Smooth muscle cell (in vitro differentiated cells): ENCODE results near the gene GABRD. TPM values are rescaled to one million over a fixed set of nuclear protein-coding genes. Genes with fewer than 3 reads are reported as not detected.

Experiments used
- DNase-seq: peaks from one replicate; lab custom pipeline; 2025; ENCODE audit not compliant: unreplicated experiment; lab: John Stamatoyannopoulos, UW
- H2AFZ ChIP-seq: fragments of 200-600 bp; sonication (generic); 2 replicates; pipeline ENCODE4 v1.6.0; 2016; ENCODE audit warnings: antibody characterized with exemption, low read depth, mild to moderate bottlenecking
- H3F3A ChIP-seq: fragments of 200-600 bp; sonication (generic); 2 replicates; pipeline ENCODE4 v1.6.0; 2017; ENCODE audit warnings: antibody characterized with exemption, low read depth
- H3K27ac ChIP-seq: fragments of 200-600 bp; sonication (generic); 2 replicates; pipeline ENCODE4 v1.5.1; 2016; ENCODE audit warnings: low read depth, mild to moderate bottlenecking
- H3K27me3 ChIP-seq: fragments of 200-600 bp; sonication (generic); 2 replicates; pipeline ENCODE4 v1.6.1; 2016; ENCODE audit warnings: low read depth, mild to moderate bottlenecking
- H3K36me3 ChIP-seq: fragments of 200-600 bp; sonication (generic); 2 replicates; pipeline ENCODE4 v1.5.1; 2016; ENCODE audit warnings: low read depth
- H3K4me1 ChIP-seq: fragments of 200-600 bp; sonication (generic); 2 replicates; pipeline ENCODE4 v1.5.1; 2016; ENCODE audit warnings: low read depth
- H3K4me2 ChIP-seq: fragments of 200-600 bp; sonication (generic); 2 replicates; pipeline ENCODE4 v1.6.0; 2016; ENCODE audit warnings: mild to moderate bottlenecking
- H3K4me3 ChIP-seq: fragments of 200-600 bp; sonication (generic); 2 replicates; pipeline ENCODE4 v1.5.1; 2016; ENCODE audit warnings: mild to moderate bottlenecking
- H3K79me2 ChIP-seq: fragments of 200-600 bp; sonication (generic); 2 replicates; pipeline ENCODE4 v1.6.0; 2016; ENCODE audit warnings: low read depth, mild to moderate bottlenecking
- H3K9ac ChIP-seq: fragments of 200-600 bp; sonication (generic); 2 replicates; pipeline ENCODE4 v1.6.0; 2016; ENCODE audit warnings: low read depth
- H3K9me3 ChIP-seq: fragments of 200-600 bp; sonication (generic); replicated peaks from 2 replicates; pipeline ENCODE4 v1.5.1; 2016; ENCODE audit warnings: low read depth
- H4K20me1 ChIP-seq: fragments of 200-600 bp; sonication (generic); 2 replicates; pipeline ENCODE4 v1.6.0; 2016; ENCODE audit warnings: low read depth
- CTCF ChIP-seq: fragments of 200-600 bp; sonication (generic); IDR thresholded peaks from 2 replicates; pipeline ENCODE4 v1.5.1; 2017; ENCODE audit warnings: borderline replicate concordance, mild to moderate bottlenecking, antibody characterized with exemption; ENCODE audit not compliant: insufficient read depth, poor library complexity, severe bottlenecking
- WGBS: methylation state at CpG from one replicate; pipeline ENCODE4 v1.1.7; 2016; ENCODE audit warnings: low lambda C conversion rate; 5-methylcytosine and 5-hydroxymethylcytosine counted together
- polyA plus RNA-seq: library from polyadenylated mRNA; unstranded; fragments of >200 nt; fragmentation: Nextera tagmentation; extraction: Ambion mirVana; gene quantifications from 2 replicates; pipeline ENCODE4 v1.2.1, GENCODE V29; 2016
- total RNA-seq: library from RNA; depleted of rRNA; stranded (reverse); fragments of >200 nt; gene quantifications from 2 replicates; pipeline ENCODE4 v1.2.3, GENCODE V29; 2014

The GABRD gene
- total and polyA plus RNA-seq, 2 experiments from 2014 or later: not detected

GRCh38 chr1:2024451-2024850, 5.3 kb downstream of the GABRD start:
- Histone ChIP-seq H4K20me1 (no peaks in the 10 kb centered on the region), H3K4me2 (no peak overlapping the region), H3K9ac (no peak overlapping the region), H3K4me1 (no peaks in the 10 kb centered on the region), H2AFZ (no peak overlapping the region), H3K9me3 (no peaks in the 10 kb centered on the region), H3K36me3 (no peaks in the 10 kb centered on the region), H3F3A (no peaks in the 10 kb centered on the region), H3K79me2 (no peaks in the 10 kb centered on the region), H3K27me3 (peaks cover 32% of the 10 kb centered on the region), H3K27ac (no peak overlapping the region), H3K4me3 (no peak overlapping the region)
- DNase-seq: no peak
- WGBS: 92% methylated on average over 10 of the region's 10 CpGs
- TF ChIP-seq CTCF: no peak

GRCh38 chr1:2024887-2025286, 5.7 kb downstream of the GABRD start:
- Histone ChIP-seq H4K20me1 (no peaks in the 10 kb centered on the region), H3K4me1 (no peaks in the 10 kb centered on the region), H3F3A (no peaks in the 10 kb centered on the region), H3K27me3 (peaks cover 28% of the 10 kb centered on the region), H3K9me3 (no peaks in the 10 kb centered on the region), H3K79me2 (no peaks in the 10 kb centered on the region), H3K9ac (no peak overlapping the region), H3K4me3 (no peak overlapping the region), H3K27ac (no peak overlapping the region), H2AFZ (no peak overlapping the region), H3K4me2 (no peak overlapping the region), H3K36me3 (no peaks in the 10 kb centered on the region)
- 91% methylated on average over 18 of the region's 18 CpGs for WGBS
- DNase-seq: no peak
- no peak for TF ChIP-seq CTCF

GRCh38 chr1:2025491-2025981, 6.4 kb downstream of the GABRD start:
- no peak for DNase-seq
- no peaks in the 10 kb centered on the region for H3K9me3 ChIP-seq
- no peak overlapping the region for H3K9ac ChIP-seq
- H3K27me3 ChIP-seq: peaks cover 21% of the 10 kb centered on the region
- no peak overlapping the region for H3K4me3 ChIP-seq
- no peak overlapping the region for H3K4me2 ChIP-seq
- WGBS: 92% methylated on average over 34 of the region's 39 CpGs
- no peaks in the 10 kb centered on the region for H3F3A ChIP-seq
- TF ChIP-seq CTCF: no peak
- H4K20me1 ChIP-seq: no peaks in the 10 kb centered on the region
- no peak overlapping the region for H3K27ac ChIP-seq
- no peaks in the 10 kb centered on the region for H3K36me3 ChIP-seq
- no peaks in the 10 kb centered on the region for H3K4me1 ChIP-seq
- H3K79me2 ChIP-seq: no peaks in the 10 kb centered on the region
- no peak overlapping the region for H2AFZ ChIP-seq

GRCh38 chr1:2027961-2028583, 8.9 kb downstream of the GABRD start:
- no peak overlapping the region for H2AFZ ChIP-seq
- no peak for TF ChIP-seq CTCF
- H3K4me2 ChIP-seq: no peak overlapping the region
- DNase-seq: no peak
- no peaks in the 10 kb centered on the region for H3K27me3 ChIP-seq
- H3K9me3 ChIP-seq: no peaks in the 10 kb centered on the region
- no peak overlapping the region for H3K27ac ChIP-seq
- no peak overlapping the region for H3K4me3 ChIP-seq
- no peaks in the 10 kb centered on the region for H3K79me2 ChIP-seq
- no peak overlapping the region for H3K9ac ChIP-seq
- no peaks in the 10 kb centered on the region for H3K4me1 ChIP-seq
- H3K36me3 ChIP-seq: no peaks in the 10 kb centered on the region
- no peaks in the 10 kb centered on the region for H4K20me1 ChIP-seq
- H3F3A ChIP-seq: no peaks in the 10 kb centered on the region
- WGBS: 93% methylated on average over 32 of the region's 46 CpGs
